Cardiac fibroblast (primary cell): ENCODE data around the gene PIK3R5.

Experiments
- DNase-seq, 2 donors: peaks; one replicate each; pipeline versions ENCODE4 v3.0.0 to v3.0.0-alpha.2; 2010; ENCODE audit warnings: low read depth in 2 of 2
- H3K4me3 ChIP-seq, 2 donors: replicated peaks in 1 of 2; 1 replicate in 1 of 2; 2 replicates in 1 of 2; pipeline ENCODE4 v1.5.1; 2011; ENCODE audit warnings: low read depth in 2 of 2, low read length in 2 of 2, mild to moderate bottlenecking in 2 of 2, moderate library complexity in 1 of 2
- CTCF ChIP-seq: IDR thresholded peaks from one replicate; pipeline ENCODE4 v1.5.1; 2011; ENCODE audit warnings: low read depth, mild to moderate bottlenecking, low read length, inconsistent platforms

PIK3R5 gene

DNA sequence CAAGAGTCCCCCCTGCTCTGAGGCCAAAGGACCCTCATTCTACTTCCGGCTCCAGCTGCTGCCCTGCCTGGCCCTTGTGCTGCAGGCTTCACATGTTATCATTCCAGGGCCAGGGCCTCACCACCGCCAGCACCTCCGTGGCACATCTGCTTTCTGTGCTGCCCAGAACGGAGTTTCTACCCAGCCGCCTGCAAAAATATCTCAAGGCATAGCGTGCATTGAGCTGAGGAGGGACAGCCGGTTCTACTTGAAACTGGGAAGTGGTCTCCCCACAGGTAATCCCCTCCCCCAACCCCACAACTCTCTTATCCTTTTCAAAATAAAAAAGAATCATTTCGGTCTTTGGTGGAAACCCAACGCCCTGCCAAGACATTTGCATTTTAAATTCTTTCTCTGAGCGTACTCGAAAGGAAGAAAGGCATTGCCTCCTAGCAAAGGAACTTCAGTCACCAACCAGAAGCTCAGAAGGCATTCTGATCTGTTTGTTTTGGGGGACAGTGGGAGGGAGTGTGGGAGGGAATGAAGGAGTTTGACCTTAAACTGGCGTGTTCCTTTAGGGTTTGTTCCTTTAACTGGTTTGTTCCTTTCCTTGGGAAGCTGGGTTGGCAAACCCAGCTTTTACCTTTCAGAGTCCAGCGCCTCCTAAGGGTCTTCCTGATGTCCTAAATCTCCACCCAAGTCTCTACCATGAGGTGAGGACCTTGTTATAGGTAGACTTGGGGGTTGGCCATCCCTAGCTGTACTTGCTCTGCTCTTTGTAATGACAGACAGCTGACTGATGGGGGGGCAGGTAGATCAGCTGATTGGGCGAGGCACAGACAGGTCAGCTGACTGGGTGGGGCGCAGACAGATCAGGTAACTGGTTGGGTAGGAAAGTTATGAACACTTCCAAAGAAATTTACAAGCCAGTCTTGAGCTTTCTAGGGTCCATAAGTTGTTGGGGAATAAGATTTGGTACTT, 64.6 kb downstream of the PIK3R5 start:
- no peak for TF ChIP-seq CTCF
- no peak for DNase-seq
- H3K4me3 ChIP-seq = no peak overlapping the region

DNA sequence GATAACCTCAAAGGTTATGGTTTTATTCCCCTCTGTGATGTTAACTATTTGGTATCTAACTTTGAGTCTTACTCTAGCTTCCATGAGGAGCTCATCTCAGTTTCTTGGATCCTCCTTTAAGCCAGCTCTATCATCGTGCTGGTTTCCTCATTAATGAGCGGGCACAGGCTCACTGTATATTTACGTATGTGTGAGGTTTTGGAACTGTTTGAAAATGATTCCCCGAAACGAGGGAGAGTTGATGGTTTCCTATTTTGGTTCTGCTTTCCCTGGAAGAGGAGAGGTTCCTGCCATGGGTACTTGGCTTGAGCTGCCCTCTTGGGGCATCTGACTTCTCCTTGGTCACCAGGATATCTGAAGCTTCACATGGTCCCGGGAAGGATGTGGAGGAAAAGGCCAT, 65.3 kb downstream of the PIK3R5 start:
- no peak for DNase-seq
- no peak for TF ChIP-seq CTCF
- no peak overlapping the region for H3K4me3 ChIP-seq

GRCh38 chr17:8898636-8899035, 66.9 kb downstream of the PIK3R5 start:
- DNase-seq = no peak
- no peak overlapping the region for H3K4me3 ChIP-seq
- no peak for TF ChIP-seq CTCF

DNA sequence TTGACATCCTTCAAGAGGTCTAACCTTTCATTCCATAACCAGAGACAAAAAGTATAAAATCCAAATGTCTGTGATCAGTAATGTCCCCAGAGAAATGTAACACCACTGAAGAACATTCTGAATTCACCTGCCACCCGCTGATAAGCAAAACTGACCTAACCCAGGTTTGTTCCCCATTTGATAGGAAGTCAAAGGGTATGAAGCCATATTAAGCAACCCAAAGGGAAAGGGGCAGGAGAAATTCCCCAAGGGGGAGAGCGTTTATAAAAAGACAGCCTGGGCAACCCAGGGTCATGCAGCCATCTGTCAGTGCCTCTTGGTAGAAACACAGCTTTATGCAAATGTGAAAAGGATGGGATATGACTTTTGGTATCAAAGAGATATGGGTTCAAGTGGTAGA, 67.4 kb downstream of the PIK3R5 start:
- no peak for DNase-seq
- no peak overlapping the region for H3K4me3 ChIP-seq
- TF ChIP-seq CTCF = no peak

GRCh38 chr17:8896641-8897635, 68.6 kb downstream of the PIK3R5 start:
- no peak overlapping the region for H3K4me3 ChIP-seq
- no peak for DNase-seq
- no peak for TF ChIP-seq CTCF

DNA sequence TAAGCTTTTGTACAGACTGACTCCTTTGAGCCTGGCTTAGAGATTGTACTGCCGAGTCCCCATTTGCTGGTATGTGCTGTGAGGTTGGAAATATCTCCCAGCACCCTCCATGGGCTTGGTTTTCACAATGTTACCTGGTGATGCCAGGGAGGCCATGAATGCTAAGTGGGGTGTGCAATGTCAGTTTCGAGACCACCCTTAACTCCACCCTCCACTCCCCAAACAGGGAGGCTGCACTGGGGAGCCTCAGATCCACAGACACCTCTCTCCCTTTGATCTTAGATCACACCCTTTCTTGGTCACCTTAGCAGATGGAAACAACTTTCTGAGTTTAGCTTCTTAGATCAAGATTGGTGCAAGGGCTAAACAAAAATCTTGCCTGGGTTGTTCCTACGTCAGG, 69.4 kb downstream of the PIK3R5 start:
- no peak for DNase-seq
- no peak overlapping the region for H3K4me3 ChIP-seq
- no peak for TF ChIP-seq CTCF
